ENCODE data around the gene SPINT2. TPM values are rescaled to one million over a fixed set of nuclear protein-coding genes. Genes with fewer than 3 reads are reported as not detected.

Gene SPINT2
- total RNA-seq, 3 donors from 2014 or later: 15.6 to 27.5 (median 20.6) TPM

DNA sequence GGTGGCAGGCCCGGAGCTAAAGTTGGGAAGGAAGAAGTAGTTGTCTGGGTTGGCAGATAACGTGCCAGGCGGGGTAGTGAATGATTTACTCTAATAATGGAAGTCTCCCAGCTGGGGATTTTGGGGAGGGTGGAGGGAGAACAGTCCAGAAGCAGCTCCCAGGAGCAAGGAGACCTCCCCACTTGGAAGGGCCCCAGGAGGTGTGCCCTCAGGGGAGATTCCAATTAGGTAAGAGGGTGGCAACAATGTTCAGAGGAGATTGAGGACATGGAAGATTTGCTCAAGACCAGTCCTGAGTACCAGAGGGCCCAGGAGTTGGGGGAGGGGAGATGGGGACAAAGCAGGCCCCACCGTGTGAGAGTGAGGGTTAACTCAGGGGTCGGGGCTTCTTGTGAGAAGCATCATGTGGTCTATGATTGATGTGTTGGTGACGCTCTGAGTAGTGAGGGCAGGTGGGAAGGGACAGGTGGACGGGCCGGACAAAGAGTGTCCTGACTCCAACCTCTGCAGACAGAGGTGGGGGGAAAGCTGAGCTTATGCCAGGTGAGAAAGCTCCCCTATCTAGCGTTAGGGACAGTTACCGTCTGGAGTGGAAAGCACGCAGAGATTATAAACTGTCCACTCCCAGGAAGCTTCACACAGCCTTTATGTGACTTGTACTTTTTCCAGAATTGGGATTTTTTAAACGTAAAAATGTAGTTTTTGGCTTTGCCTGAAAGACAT is 3.5 kb downstream of the SPINT2 start:
- Mint-ChIP-seq H3K9me3 (no peaks in the 10 kb centered on the region), H3K27me3 (ENCODE audit: low read depth) (no peaks in the 10 kb centered on the region), H3K36me3 (ENCODE audit: insufficient read depth) (no peaks in the 10 kb centered on the region), H3K4me1 (ENCODE audit: low read depth) (peaks cover 24% of the 10 kb centered on the region), H3K4me3 (no peak overlapping the region)
- ATAC-seq (no peak), DNase-seq (no peak)

DNA sequence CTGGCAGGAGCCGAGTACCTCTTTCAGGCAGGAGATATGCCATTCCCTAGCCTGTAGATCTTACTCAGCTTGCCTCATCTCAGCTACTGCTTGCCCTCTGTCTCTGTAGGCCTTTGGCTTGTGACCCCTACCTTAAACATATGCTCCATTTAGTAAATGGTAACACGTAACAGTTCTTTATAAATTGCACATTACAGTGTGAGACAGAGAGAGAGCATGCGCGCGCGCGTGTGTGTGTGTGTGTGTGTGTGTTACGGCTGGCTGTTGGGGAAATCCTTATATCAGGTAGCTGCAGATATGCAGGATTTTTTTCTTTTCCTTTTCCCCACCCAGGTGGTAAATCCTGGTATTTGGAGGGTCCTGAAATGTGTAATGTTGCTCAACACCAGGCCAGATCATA is 4.2 kb downstream of the SPINT2 start:
- H3K36me3 Mint-ChIP-seq (ENCODE audit: insufficient read depth): no peaks in the 10 kb centered on the region
- DNase-seq (no peak), ATAC-seq (no peak)
- H3K27me3 Mint-ChIP-seq (ENCODE audit: low read depth): no peaks in the 10 kb centered on the region
- no peaks in the 10 kb centered on the region for H3K9me3 Mint-ChIP-seq
- peaks cover 20% of the 10 kb centered on the region for H3K4me1 Mint-ChIP-seq (ENCODE audit: low read depth)
- H3K4me3 Mint-ChIP-seq: no peak overlapping the region

DNA sequence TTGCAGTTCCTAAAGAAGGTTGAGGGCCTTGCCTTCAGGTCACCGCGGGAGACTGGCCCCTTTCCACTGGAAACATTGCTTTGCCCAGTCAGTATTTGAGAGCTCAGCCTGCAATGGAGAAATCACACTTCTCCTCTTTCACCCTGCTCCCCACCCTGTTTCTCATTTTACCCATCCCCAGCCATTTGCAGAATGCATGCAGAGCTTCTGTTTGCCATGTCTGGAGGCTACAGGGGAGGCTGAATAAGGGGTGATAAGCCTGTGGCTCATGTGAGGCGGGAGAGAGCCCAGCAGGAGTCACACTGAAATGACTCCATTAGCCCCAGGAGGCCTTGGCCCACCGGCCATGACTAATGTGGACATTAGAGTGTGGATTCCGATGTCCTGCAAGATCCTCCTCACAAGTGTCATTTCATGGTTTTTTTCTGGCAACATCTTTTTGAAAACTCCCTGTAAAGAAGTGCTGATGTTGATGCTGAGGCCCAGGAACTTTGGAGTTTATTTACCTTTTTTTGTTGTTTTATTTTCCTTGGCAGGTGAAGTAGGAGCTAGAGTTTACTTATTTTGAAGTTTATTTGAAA is 6.3 kb downstream of the SPINT2 start:
- Mint-ChIP-seq H3K27me3 (ENCODE audit: low read depth) (no peaks in the 10 kb centered on the region), H3K4me1 (ENCODE audit: low read depth) (peaks cover 7% of the 10 kb centered on the region), H3K36me3 (ENCODE audit: insufficient read depth) (no peaks in the 10 kb centered on the region), H3K9me3 (no peaks in the 10 kb centered on the region), H3K4me3 (no peak overlapping the region)
- DNase-seq (no peak), ATAC-seq (no peak)

DNA sequence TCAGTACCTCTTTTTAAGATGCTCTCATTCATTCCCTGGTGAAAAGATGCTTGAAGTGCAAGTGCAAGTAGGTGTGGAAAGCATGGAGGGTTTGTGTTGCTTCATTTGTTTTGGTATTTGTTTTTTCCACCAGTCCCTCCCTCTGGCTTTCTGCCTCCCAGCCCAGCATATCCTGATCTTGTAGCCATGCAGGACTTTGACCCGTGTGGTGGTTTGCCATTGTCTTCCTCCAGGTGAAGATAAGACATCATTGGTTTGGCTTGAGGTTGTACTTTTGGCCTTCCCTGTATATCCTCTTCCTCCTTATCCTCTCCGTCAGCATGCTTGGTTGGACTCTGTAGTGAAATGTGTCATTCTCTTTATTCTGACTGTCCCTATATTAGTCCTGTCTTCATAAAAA is 9.1 kb downstream of the SPINT2 start:
- Mint-ChIP-seq H3K4me3 (no peak overlapping the region), H3K9me3 (no peaks in the 10 kb centered on the region), H3K36me3 (ENCODE audit: insufficient read depth) (no peaks in the 10 kb centered on the region), H3K27me3 (ENCODE audit: low read depth) (no peaks in the 10 kb centered on the region), H3K4me1 (ENCODE audit: low read depth) (no peaks in the 10 kb centered on the region)
- ATAC-seq: no peak
- DNase-seq: no peak

DNA sequence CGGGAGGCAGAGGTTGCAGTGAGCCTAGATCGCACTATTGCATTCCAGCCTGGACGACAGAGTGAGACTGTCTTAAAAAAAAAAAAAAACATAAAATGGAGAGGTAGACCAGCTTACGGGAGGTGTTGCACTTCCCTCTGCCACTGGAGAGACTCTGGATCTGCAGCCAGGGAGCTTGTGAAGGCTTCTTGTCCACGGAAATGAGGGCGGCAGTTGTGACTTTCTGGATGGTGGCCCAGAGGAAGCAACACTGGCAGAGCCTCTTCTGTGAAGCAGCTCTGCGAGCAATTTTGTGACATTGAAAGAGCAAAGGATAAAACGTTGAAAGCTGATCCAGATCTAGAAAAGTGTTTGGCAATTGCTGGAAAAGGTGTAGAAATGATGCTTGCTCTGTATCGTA is 10.4 kb downstream of the SPINT2 start:
- no peak for DNase-seq
- no peak for ATAC-seq
- Mint-ChIP-seq H3K36me3 (ENCODE audit: insufficient read depth) (no peaks in the 10 kb centered on the region), H3K27me3 (ENCODE audit: low read depth) (no peaks in the 10 kb centered on the region), H3K4me3 (no peak overlapping the region), H3K4me1 (ENCODE audit: low read depth) (no peaks in the 10 kb centered on the region), H3K9me3 (no peaks in the 10 kb centered on the region)

DNA sequence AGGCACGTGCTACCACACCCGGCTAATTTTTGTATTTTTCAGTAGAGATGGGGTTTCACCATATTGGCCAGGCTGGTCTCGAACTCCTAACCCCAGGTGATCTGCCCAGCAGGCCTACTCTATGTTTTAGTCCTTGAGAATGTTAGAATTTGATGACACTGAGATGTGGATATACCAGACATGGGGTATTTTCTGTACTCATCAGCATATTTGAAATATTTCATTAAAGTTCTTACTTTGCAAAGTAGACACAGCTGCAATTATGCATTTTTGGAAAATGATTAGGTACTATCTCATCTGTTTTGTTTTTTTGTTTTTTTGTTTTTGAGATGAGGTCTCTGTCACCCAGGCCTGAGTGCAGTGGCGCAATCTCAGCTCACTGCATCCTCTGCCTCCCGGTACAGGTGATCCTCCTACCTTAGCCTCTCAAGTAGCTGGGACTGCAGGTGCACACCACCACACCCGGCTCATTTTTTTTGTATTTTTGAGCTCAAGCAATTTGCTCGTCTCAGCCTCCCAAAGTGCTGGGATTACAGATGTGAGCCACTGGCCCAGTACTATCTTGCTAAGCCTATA is 12.7 kb downstream of the SPINT2 start:
- Mint-ChIP-seq H3K4me3 (no peak overlapping the region), H3K27me3 (ENCODE audit: low read depth) (no peaks in the 10 kb centered on the region), H3K9me3 (no peaks in the 10 kb centered on the region), H3K4me1 (ENCODE audit: low read depth) (peaks cover 5% of the 10 kb centered on the region), H3K36me3 (ENCODE audit: insufficient read depth) (no peaks in the 10 kb centered on the region)
- no peak for ATAC-seq
- no peak for DNase-seq

DNA sequence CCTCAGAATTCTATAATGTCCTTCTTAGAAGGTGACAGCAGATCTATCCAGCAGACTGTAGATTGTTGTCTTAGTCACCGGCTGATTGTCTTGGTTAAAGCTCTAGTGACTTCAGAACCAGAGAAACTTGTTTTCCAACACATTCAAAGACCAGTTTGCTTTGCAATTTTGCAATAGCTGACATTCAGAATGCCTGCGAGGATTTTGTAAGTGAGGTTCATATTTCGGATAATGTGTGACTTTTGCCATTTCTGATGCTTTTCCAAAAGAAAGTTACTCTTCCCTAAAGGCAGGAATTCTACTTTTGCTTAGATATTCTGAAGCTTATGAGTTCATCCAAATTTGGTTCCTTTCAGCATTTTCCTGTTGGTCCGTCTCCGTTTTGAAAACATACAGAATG is 13.2 kb downstream of the SPINT2 start:
- Mint-ChIP-seq H3K27me3 (ENCODE audit: low read depth) (no peaks in the 10 kb centered on the region), H3K4me3 (no peak overlapping the region), H3K9me3 (no peaks in the 10 kb centered on the region), H3K4me1 (ENCODE audit: low read depth) (peaks cover 7% of the 10 kb centered on the region), H3K36me3 (ENCODE audit: insufficient read depth) (no peaks in the 10 kb centered on the region)
- ATAC-seq (no peak), DNase-seq (no peak)

DNA sequence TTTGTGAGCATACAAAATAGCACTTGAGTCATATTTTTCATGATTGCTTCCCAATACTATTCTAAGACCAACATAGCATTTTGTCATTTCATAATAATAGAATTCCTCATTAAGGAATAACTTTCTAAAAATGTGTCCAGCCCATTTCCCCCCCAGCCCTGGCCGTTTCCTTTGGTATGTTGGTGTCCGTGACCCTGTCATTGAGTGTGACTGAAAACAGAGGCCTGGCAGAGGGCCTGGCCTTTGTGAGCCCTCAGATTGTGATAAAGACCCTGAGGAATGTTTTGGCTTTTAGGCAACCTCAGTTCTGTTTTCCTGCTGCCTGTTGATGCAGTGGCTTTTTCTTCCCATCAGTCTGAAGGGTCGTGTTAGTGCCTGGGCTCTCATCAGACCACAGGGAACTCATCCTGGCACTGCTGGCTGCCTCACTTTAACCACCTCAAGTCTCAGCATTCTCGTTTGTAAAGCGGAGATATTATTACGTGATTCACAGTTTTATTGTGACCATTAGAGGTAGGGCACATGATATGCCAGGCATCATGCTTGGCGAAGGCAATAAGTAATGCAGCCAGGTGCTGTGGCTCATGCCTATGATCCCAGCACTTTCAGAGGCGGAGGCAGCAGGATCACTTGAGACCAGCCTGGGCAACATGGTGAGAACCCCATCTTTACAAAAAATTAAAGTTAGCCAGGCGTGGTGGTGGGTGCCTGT is 13.8 kb downstream of the SPINT2 start:
- DNase-seq: no peak

DNA sequence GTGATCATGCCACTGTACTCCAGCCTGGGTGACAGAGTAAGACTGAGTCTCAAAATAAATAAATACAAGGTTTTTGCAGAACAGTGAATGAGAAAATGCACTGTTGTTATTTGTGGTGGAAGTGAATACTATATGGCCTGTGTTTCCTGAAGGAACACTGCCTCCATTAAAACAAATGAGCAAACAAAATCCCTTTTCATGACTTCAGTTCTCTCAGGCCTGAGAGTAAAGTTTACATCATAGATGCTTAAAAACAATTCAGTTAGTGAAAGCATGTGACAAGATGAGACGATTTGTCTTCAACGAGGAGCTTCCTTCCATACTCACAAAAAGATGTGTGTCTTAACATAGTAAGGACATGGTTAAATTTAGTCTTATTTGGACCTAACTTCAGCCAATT is 14.4 kb downstream of the SPINT2 start:
- H3K9me3 Mint-ChIP-seq: no peaks in the 10 kb centered on the region
- no peak for ATAC-seq
- H3K4me3 Mint-ChIP-seq: no peak overlapping the region
- no peaks in the 10 kb centered on the region for H3K36me3 Mint-ChIP-seq (ENCODE audit: insufficient read depth)
- no peaks in the 10 kb centered on the region for H3K27me3 Mint-ChIP-seq (ENCODE audit: low read depth)
- no peak for DNase-seq
- H3K4me1 Mint-ChIP-seq (ENCODE audit: low read depth): peaks cover 7% of the 10 kb centered on the region

More for the DNA sequence above, 13.8 kb downstream of the SPINT2 start:
- H3K4me1 Mint-ChIP-seq (ENCODE audit: low read depth): peaks cover 7% of the 10 kb centered on the region
- no peak for ATAC-seq
- no peaks in the 10 kb centered on the region for H3K27me3 Mint-ChIP-seq (ENCODE audit: low read depth)
- H3K4me3 Mint-ChIP-seq: no peak overlapping the region
- H3K36me3 Mint-ChIP-seq (ENCODE audit: insufficient read depth): no peaks in the 10 kb centered on the region
- no peaks in the 10 kb centered on the region for H3K9me3 Mint-ChIP-seq

DNA sequence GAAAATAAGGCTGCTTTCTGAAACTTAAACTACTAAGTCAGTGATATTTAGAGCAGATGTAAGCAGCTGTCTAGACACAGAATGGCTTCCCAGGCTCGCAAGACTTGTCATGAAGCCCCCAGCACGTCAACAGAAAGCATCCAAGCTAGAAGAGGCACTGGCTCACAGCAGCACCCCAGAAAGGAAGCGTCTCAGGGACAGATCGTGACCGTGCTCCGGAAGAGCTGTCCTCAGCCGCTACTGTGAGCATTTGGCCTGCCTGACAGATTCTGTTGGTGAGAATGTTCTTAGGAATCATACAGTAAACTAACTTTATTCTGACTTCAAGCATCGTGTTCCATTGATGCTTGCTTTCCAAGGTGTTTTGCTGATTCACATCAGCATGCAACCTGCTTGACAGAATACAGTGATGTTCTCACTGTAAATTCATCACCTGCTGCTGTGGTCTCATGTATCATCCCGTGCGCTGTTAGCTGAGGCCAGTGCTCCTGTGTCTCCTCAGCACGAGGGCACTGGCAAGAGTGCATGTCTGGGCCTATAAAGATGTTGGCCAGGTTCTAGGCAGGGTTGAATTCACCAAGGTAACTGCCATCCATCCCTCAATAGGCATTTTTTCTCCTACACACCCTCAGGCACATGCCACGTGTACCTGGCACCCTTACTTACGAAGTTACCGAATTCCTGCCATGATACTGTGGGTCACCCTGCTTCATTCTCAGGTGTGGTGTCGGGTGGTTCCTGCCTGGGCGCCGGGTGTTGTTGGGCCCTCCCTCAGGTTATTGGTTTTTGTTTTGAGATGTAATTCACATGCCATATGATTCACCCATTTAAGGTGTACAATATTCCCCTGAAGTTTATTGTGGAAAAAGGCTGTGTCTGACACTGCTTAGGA is 15.9 kb downstream of the SPINT2 start:
- Mint-ChIP-seq H3K4me3 (no peak overlapping the region), H3K36me3 (ENCODE audit: insufficient read depth) (no peaks in the 10 kb centered on the region), H3K27me3 (ENCODE audit: low read depth) (no peaks in the 10 kb centered on the region), H3K4me1 (ENCODE audit: low read depth) (peaks cover 7% of the 10 kb centered on the region), H3K9me3 (no peaks in the 10 kb centered on the region)
- DNase-seq: no peak
- ATAC-seq: no peak

DNA sequence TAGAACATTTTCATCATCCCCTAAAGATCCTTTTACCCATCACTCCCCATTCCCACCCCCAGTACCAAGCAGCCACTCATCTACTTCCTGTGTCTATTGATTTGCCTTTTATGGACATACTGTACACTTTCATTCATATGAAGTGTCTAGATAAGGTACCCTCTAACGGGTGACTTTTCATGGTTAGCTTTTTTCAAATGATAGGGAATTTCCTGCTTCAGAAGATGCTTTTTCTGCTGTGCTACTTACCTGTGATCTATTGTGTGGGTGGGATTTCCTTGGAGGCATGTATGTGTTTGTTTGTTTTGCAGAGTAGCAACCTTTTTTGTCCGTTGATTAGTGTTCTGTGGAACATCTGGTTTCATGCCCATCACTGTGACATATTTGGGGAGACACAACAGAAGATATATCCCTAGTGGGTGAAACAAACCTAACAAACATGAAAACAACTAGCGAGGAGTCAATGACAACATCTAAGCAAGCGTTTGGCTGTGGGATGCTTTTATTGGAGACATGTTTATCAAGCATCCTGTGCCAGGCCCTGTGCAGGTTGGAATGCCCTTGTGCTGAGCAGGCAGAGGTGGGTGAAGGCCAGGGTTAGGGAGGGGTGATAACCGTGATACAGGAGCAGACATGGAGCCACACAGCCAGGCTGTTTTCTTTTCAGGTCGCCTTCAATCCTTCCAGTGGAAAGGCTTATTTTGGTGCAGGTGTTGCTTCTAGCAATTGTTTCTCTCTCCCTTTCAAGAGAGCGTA is 17.6 kb downstream of the SPINT2 start:
- Mint-ChIP-seq H3K36me3 (ENCODE audit: insufficient read depth) (peaks cover 5% of the 10 kb centered on the region), H3K4me3 (no peak overlapping the region), H3K9me3 (no peaks in the 10 kb centered on the region), H3K27me3 (ENCODE audit: low read depth) (no peaks in the 10 kb centered on the region), H3K4me1 (ENCODE audit: low read depth) (peaks cover 7% of the 10 kb centered on the region)
- no peak for DNase-seq
- ATAC-seq: peak; percentile 28 to 51

DNA sequence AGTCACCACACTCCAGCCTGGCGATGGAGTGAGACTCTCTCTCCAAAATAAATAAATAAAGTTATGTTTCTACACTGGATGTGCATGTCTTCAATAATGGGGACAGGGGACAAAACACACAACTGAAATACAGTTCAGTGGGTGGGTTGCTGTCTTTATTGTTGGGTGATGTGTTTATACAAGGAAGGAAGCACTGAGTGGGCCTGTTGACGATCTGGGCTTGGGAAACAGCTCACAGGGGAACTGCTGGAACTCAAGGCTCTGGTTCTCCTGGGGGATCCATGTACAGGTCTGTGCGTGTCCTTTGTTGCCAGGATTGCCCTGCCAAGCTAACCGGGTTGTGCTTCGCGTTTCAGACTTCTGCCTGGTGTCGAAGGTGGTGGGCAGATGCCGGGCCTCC is 18.9 kb downstream of the SPINT2 start:
- Mint-ChIP-seq H3K36me3 (ENCODE audit: insufficient read depth) (peaks cover 6% of the 10 kb centered on the region), H3K27me3 (ENCODE audit: low read depth) (no peaks in the 10 kb centered on the region), H3K4me1 (ENCODE audit: low read depth) (peaks cover 7% of the 10 kb centered on the region), H3K4me3 (no peak overlapping the region), H3K9me3 (no peaks in the 10 kb centered on the region)
- no peak for DNase-seq
- ATAC-seq: no peak

DNA sequence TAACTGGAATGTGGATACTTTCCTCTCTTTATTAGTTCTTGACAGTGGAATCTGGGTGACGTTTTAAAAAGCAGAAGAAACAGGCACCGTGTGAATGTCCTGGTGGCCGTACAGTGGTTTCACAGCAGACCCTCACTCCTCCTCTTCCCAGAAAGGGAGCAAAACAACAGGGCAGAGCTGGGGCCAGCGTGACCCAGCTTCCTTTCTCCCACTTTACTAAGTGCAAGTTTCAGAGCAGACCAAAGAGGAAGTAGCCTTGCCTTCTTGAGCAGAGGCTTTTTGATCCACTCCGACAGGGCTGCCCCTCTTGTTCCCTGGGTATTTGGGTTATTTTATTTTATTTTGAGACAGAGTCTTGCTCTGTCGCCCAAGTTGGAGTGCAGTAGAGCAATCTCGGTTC is 20.0 kb downstream of the SPINT2 start:
- no peaks in the 10 kb centered on the region for H3K9me3 Mint-ChIP-seq
- H3K4me3 Mint-ChIP-seq: no peak overlapping the region
- peaks cover 7% of the 10 kb centered on the region for H3K4me1 Mint-ChIP-seq (ENCODE audit: low read depth)
- H3K36me3 Mint-ChIP-seq (ENCODE audit: insufficient read depth): peaks cover 6% of the 10 kb centered on the region
- H3K27me3 Mint-ChIP-seq (ENCODE audit: low read depth): no peaks in the 10 kb centered on the region
- ATAC-seq: no peak
- DNase-seq: no peak
